H1 (cell line): ENCODE measurements around the gene CYP46A1.

ENCODE experiments used
- CBX5 ChIP-seq: fragments of 300-800, 300-1000 bp; sonication (generic); IDR thresholded peaks from 2 replicates; pipeline ENCODE4 v1.7.1; 2016; ENCODE audit warnings: antibody characterized with exemption, low read length, low read depth
- CHD2 ChIP-seq: IDR thresholded peaks from 2 replicates; pipeline ENCODE4 v1.6.1; 2012; ENCODE audit warnings: low read length, improper control_type of control experiment
- CHD7 ChIP-seq: fragments of 300-600 bp; sonication (generic); IDR thresholded peaks from 2 replicates; pipeline ENCODE4 v1.7.1; 2012; ENCODE audit warnings: low read length, moderate library complexity, mild to moderate bottlenecking, inconsistent platforms; ENCODE audit not compliant: insufficient replicate concordance
- EP300 ChIP-seq, 2 experiments: IDR thresholded peaks; 1 replicate in 1 of 2; 2 replicates in 1 of 2; pipeline ENCODE4 v1.6.1; 2011 to 2012; ENCODE audit warnings: low read depth in 2 of 2, low read length in 2 of 2, mild to moderate bottlenecking in 2 of 2, borderline replicate concordance in 1 of 2, inconsistent platforms in 1 of 2, moderate library complexity in 1 of 2
- KDM5A ChIP-seq: fragments of 200-600 bp; IDR thresholded peaks from 2 replicates; pipeline ENCODE4 v1.7.1; 2012; ENCODE audit warnings: mild to moderate bottlenecking, low read length, inconsistent platforms, mixed read lengths
- POLR2A ChIP-seq, 2 experiments: IDR thresholded peaks; 1 replicate in 1 of 2; 2 replicates in 1 of 2; pipeline ENCODE4 v1.6.1; 2011; ENCODE audit warnings: low read depth in 2 of 2, low read length in 2 of 2, mild to moderate bottlenecking in 2 of 2; ENCODE audit errors: control extremely low read depth in 1 of 2
- POU5F1 ChIP-seq: IDR thresholded peaks from 2 replicates; pipeline ENCODE4 v1.6.1; 2011; ENCODE audit warnings: low read depth, mild to moderate bottlenecking, low read length, moderate library complexity
- SIN3A ChIP-seq, 2 experiments: IDR thresholded peaks in 1 of 2; conservative IDR thresholded peaks in 1 of 2; 2 replicates each; pipeline ENCODE4 v1.6.1; 2011 to 2012; ENCODE audit warnings: low read length in 2 of 2, improper control_type of control experiment in 1 of 2, low read depth in 1 of 2, mild to moderate bottlenecking in 1 of 2
- SP2 ChIP-seq: IDR thresholded peaks from 2 replicates; pipeline ENCODE4 v1.6.1; 2012; ENCODE audit warnings: mild to moderate bottlenecking, low read length, inconsistent platforms
- TF ChIP-seq, protein P1 (sequence below), 3 experiments: IDR thresholded peaks; 1 replicate in 2 of 3; 2 replicates in 1 of 3; pipeline versions ENCODE4 v1.5.1 to v1.6.1; 2011; ENCODE audit warnings: low read length in 3 of 3, mild to moderate bottlenecking in 3 of 3, inconsistent platforms in 2 of 3, low read depth in 1 of 3, moderate library complexity in 1 of 3; ENCODE audit not compliant: insufficient read depth in 1 of 3; ENCODE audit errors: control extremely low read depth in 1 of 3

DNA sequence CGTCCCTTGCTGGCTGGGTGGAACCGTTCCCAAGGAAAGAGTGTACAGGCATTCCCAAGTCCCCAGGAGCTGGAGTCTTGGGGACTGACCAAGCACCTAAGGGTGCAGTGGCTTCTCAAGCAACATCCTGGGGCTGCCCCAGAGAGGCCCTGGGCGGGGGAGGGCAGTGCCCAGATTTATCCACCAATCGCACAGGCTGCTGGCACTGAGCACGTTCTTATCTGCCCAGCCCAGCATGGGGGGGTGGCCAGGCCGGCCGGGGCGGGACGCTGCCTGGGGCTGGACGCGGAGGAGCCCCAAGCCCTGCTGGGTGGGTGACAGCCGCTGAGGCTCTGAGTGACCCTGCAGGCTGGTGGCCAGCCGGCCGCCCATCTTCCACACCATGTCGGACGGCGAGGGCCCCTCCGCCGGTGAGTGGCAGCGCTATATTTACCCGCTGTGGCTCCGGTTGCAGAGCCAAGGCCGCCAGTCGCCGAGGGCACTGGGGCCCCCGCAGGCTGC is 53.4 kb downstream of the CYP46A1 start:
- TF ChIP-seq POU5F1 (no peak), EP300 (IDR thresholded peaks at IDR 0.05; ENCODE audit: borderline replicate concordance in 1 of 2, low read depth in 2 of 2, low read length in 2 of 2) (no peak), SP2 (no peak), KDM5A (no peak), POLR2A (IDR thresholded peaks at IDR 0.05; ENCODE audit: control extremely low read depth in 1 of 2, low read depth in 2 of 2, low read length in 2 of 2) (no peak), SIN3A (conservative IDR thresholded peaks at IDR 0.05 in 1 of 2, IDR thresholded peaks at IDR 0.05 in 1 of 2; ENCODE audit: low read depth in 1 of 2, low read length in 2 of 2) (no peak), CBX5 (no peak), CHD7 (no peak), CHD2 (no peak)
- TF ChIP-seq, protein P1, sequence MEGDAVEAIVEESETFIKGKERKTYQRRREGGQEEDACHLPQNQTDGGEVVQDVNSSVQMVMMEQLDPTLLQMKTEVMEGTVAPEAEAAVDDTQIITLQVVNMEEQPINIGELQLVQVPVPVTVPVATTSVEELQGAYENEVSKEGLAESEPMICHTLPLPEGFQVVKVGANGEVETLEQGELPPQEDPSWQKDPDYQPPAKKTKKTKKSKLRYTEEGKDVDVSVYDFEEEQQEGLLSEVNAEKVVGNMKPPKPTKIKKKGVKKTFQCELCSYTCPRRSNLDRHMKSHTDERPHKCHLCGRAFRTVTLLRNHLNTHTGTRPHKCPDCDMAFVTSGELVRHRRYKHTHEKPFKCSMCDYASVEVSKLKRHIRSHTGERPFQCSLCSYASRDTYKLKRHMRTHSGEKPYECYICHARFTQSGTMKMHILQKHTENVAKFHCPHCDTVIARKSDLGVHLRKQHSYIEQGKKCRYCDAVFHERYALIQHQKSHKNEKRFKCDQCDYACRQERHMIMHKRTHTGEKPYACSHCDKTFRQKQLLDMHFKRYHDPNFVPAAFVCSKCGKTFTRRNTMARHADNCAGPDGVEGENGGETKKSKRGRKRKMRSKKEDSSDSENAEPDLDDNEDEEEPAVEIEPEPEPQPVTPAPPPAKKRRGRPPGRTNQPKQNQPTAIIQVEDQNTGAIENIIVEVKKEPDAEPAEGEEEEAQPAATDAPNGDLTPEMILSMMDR (IDR thresholded peaks at IDR 0.05; ENCODE audit: control extremely low read depth in 1 of 3, insufficient read depth in 1 of 3, low read depth in 1 of 3, low read length in 3 of 3) = no peak
